Progenitor cell of endocrine pancreas (in vitro differentiated cells): Measurements from ENCODE around the gene ZNF444. TPM values are rescaled to one million over a fixed set of nuclear protein-coding genes. Genes with fewer than 3 reads are reported as not detected.
"Not testable (repeated sequence)": the region's sequence is repeated elsewhere in the genome, so short reads cannot be mapped to it uniquely, and the experiment has no call there.

Experiments
- DNase-seq: peaks from one replicate; pipeline ENCODE4 v3.0.0; 2021; ENCODE audit warnings: low spot score; ENCODE audit not compliant: unreplicated experiment
- H3K27ac Mint-ChIP-seq: 2 replicates; pipeline ENCODE4 v1.8.0; 2021; ENCODE audit warnings: mild to moderate bottlenecking, moderate library complexity, mixed read lengths
- H3K27me3 Mint-ChIP-seq: 2 replicates; pipeline ENCODE4 v1.8.0; 2021; ENCODE audit warnings: mixed read lengths
- H3K36me3 Mint-ChIP-seq: 2 replicates; pipeline ENCODE4 v1.8.0; 2022; ENCODE audit warnings: mixed read lengths; ENCODE audit not compliant: insufficient read depth
- H3K4me1 Mint-ChIP-seq: 2 replicates; pipeline ENCODE4 v1.8.0; 2021; ENCODE audit warnings: low read depth, mixed read lengths
- H3K4me3 Mint-ChIP-seq: 2 replicates; pipeline ENCODE4 v1.8.0; 2021; ENCODE audit warnings: low read depth, mild to moderate bottlenecking, moderate library complexity, mixed read lengths
- H3K9me3 Mint-ChIP-seq: 2 replicates; pipeline ENCODE4 v1.8.0; 2021; ENCODE audit warnings: low read depth, mixed read lengths
- CTCF ChIP-seq: fragments of 200-600 bp; sonication (generic); IDR thresholded peaks from one replicate; pipeline ENCODE4 v1.5.0; 2021; ENCODE audit warnings: antibody characterized with exemption, mild to moderate bottlenecking; ENCODE audit not compliant: unreplicated experiment
- total RNA-seq: library from RNA; stranded (reverse); gene quantifications from 2 replicates; pipeline ENCODE4 v1.2.1, GENCODE V29; 2021

ZNF444 gene
- total RNA-seq, 1 donor from 2014 or later: 132 TPM

- DNase-seq: no peak
- no peak overlapping the region for H3K27ac Mint-ChIP-seq
- H3K9me3 Mint-ChIP-seq: no peaks in the 10 kb centered on the region
- no peak for TF ChIP-seq CTCF
- H3K4me1 Mint-ChIP-seq: no peaks in the 10 kb centered on the region
- peaks cover 16% of the 10 kb centered on the region for H3K27me3 Mint-ChIP-seq
- no peak overlapping the region for H3K4me3 Mint-ChIP-seq
- no peaks in the 10 kb centered on the region for H3K36me3 Mint-ChIP-seq
These were observed 68.0 kb downstream of the ZNF444 start for GRCh38 chr19:56209091-56209490.

- H3K4me1 Mint-ChIP-seq, H3K4me3 Mint-ChIP-seq, H3K27ac Mint-ChIP-seq, H3K9me3 Mint-ChIP-seq, DNase-seq, H3K36me3 Mint-ChIP-seq: not testable (repeated sequence)
- H3K27me3 Mint-ChIP-seq: peaks cover 16% of the 10 kb centered on the region
These were observed 68.9 kb downstream of the ZNF444 start for GRCh38 chr19:56210036-56210435.

Other genes with a start within 250 kb of the ZNF444 start
- not detected in 2 replicates for gene NLRP13, start 209.0 kb upstream of the ZNF444 start, total RNA-seq
- gene NLRP8, start 193.5 kb upstream of the ZNF444 start, total RNA-seq: not detected in 2 replicates
- gene NLRP5, start 154.5 kb upstream of the ZNF444 start, total RNA-seq: not detected in 2 replicates
- 33.9 and 34.3 TPM in 2 replicates for gene ZNF787, start 20.0 kb upstream of the ZNF444 start, total RNA-seq
- gene GALP, start 34.7 kb downstream of the ZNF444 start, total RNA-seq: not detected in 2 replicates
- not detected in 2 replicates for gene ZSCAN5B, start 56.5 kb downstream of the ZNF444 start, total RNA-seq
- not detected in 2 replicates for gene ZSCAN5C, start 61.0 kb downstream of the ZNF444 start, total RNA-seq
- gene EDDM13, start 131.5 kb downstream of the ZNF444 start, total RNA-seq: not detected in 2 replicates
- gene ZSCAN5A, start 173.6 kb downstream of the ZNF444 start, total RNA-seq: 15.3 and 19.1 TPM in 2 replicates